Bronchus fibroblast of lung (primary cell): ENCODE results near the gene ELOVL3. TPM values are rescaled to one million over a fixed set of nuclear protein-coding genes. Genes with fewer than 3 reads are reported as not detected.

Source experiments
- total RNA-seq: library from RNA; depleted of rRNA; stranded (reverse); fragments of >200 nt; gene quantifications from 2 replicates; pipeline ENCODE4 v1.2.3, GENCODE V29; 2015

The ELOVL3 gene, protein sequence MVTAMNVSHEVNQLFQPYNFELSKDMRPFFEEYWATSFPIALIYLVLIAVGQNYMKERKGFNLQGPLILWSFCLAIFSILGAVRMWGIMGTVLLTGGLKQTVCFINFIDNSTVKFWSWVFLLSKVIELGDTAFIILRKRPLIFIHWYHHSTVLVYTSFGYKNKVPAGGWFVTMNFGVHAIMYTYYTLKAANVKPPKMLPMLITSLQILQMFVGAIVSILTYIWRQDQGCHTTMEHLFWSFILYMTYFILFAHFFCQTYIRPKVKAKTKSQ
- 0.15 and 0.17 TPM in 2 replicates for total RNA-seq

DNA sequence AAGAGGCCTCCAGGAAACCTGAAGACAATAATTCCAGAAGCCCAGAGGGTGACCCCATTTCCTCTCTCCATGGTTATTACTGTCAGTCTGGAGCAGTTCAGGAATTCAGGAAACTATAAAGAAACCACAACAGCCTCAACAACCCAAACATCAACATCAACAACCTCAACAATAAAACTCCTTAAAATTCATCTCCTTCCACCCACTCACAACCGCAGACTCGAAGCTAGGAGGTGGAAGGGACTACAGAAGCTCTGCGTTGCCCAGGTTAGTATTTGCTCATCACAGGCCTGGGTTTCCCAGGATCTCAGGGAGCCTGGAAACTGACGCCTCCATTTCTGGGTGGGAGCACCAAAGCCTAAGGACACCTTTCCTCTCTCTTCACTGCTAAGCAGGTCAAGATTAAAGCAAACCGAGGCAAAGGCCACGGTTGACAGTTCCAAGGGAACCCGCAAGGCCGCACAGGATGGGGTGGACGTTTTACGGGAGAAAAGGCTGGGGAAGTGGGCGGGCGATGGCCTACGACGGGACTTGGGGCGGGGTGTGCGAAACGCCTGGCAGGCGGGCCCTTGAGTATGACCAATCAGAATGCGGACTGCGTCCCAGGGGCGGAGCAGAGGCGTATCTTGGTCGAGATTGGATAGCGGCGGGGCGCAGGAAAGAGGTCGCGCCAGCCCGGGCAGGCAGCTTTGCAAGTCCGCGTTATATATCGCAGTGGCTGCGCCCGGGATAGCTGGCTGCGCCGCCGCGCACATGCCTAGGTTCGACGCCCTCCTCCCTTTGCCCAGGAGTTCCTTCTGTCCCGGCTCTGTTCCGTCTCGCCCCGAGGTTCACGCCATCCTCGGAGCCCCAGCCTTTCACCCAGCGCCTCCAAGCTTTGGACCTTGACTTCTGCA is at the start of gene ELOVL3:
TSS of gene ELOVL3 (plus strand) at position 654 of the 896 bp plus-strand sequence. CDS start 250 bp downstream, outside the sequence.

DNA sequence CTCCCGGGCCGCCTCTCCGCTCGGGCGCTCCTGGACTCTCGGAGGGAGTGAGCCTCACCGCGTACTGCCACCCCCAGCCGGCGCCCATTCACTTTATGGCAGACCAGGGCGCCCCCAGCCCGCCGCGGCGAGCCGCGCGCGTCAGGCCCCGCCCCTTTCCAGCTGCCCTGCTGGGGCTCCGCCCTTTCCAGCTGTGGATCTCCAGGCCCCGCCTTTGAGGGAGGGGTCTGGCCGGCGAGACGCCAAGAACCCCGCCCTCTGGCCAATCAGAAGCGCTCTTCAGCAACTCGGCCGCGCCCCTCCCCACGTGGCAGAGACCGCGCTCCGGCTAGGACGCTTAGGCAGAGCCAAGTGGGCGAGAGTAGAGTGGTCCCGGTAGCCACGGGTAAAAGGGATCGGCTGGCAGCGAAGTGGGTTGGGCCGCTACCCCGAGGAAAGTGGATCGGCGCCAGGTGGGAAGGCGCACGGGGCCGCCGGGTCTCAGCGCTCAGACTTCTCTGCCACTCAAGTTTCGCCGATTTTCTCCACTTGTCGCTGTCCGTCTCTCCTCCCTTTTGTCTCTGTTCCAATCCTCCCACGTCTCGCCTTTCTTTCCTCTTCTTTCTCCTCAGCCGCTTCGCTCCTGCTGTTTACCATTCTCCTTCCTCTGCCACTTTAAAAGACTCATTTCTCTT is 15.5 kb downstream of the ELOVL3 start, which contains the start of gene PITX3:
TSS of gene PITX3 (minus strand) at position 69 of the 674 bp plus-strand sequence. CDS start 9,432 bp downstream, outside the sequence.

DNA sequence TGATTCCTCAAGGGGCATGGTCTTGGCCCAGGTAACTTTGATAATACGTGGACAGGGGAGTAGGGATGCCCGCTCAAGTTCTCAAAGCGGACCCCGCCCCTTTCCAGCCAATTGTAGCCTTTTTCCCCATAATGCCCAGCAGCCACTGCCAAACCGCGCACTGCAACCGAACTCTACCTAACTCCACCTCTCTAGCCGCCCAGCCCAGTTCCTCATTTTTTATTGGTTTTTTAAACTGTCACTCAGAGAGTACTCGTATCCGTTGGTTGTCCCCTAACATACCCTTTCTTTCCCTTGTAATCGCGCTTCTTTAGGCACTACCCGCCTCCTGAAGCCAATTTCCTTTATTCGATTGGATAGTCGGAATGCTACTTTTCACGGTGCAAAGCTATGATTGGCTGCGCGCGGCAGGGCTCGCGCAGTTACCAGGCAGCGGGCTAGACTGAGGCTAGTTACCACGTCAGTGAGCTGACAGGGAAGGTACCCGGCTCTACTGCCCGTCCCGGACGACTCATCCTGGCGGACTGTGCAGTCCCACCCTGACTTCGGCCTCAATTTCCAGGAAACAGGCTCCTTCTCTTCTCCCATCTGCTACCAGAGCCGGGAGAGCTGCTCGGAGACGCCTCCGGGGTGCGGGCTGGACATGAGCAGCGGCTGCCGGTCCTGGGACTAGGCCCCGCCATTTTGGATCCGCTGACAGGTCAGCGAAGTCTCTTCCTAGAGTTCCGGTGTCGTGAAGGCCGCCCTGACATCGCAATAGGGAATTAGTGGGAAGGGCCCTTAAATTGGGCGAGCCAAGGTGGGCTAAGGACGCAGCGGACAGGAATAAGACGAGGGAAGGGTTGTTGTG is 19.2 kb downstream of the ELOVL3 start, which contains the start of gene GBF1:
TSS of gene GBF1 (plus strand) at position 451 of the 850 bp plus-strand sequence. CDS start 13,407 bp downstream, outside the sequence.

Other genes starting within 250 kb of the ELOVL3 start
- gene ARMH3, start 170.1 kb upstream of the ELOVL3 start, total RNA-seq = 5.9 and 7.9 TPM in 2 replicates
- gene HPS6, start 160.9 kb upstream of the ELOVL3 start, total RNA-seq = 24.2 and 27.4 TPM in 2 replicates
- 29.6 and 34.3 TPM in 2 replicates for gene LDB1, start 105.9 kb upstream of the ELOVL3 start, total RNA-seq
- gene PPRC1, start 93.3 kb upstream of the ELOVL3 start, total RNA-seq = 20.5 and 24.2 TPM in 2 replicates
- 57.7 and 67.1 TPM in 2 replicates for gene NOLC1, start 73.9 kb upstream of the ELOVL3 start, total RNA-seq
- gene PITX3, start 15.2 kb downstream of the ELOVL3 start, total RNA-seq = not detected in 2 replicates
- gene GBF1, start 19.2 kb downstream of the ELOVL3 start, total RNA-seq = 40.1 and 40.2 TPM in 2 replicates
- 22.4 and 22.9 TPM in 2 replicates for gene NFKB2, start 169.4 kb downstream of the ELOVL3 start, total RNA-seq
- gene PSD, start 192.5 kb downstream of the ELOVL3 start, total RNA-seq = 0.67 and 1.9 TPM in 2 replicates
- gene FBXL15, start 194.5 kb downstream of the ELOVL3 start, total RNA-seq = 19.6 and 21.0 TPM in 2 replicates
- gene CUEDC2, start 206.3 kb downstream of the ELOVL3 start, total RNA-seq = 102 and 104 TPM in 2 replicates
- 0.15 and 0.17 TPM in 2 replicates for gene C10orf95, start 225.2 kb downstream of the ELOVL3 start, total RNA-seq